DND-41 (cell line): ENCODE measurements around the gene ATAD3B.
"Not testable (repeated sequence)": the region's sequence is repeated elsewhere in the genome, so short reads cannot be mapped to it uniquely, and the experiment has no call there.

Experiments
- EZH2 ChIP-seq: IDR thresholded peaks from 3 replicates; pipeline ENCODE4 v1.6.1; 2012; ENCODE audit warnings: borderline replicate concordance, low read depth, mild to moderate bottlenecking, moderate library complexity, low read length, inconsistent platforms; ENCODE audit not compliant: severe bottlenecking
- TF ChIP-seq, protein P1 (sequence below): IDR thresholded peaks from 2 replicates; pipeline ENCODE4 v1.5.1; 2012; ENCODE audit warnings: borderline replicate concordance, low read length, moderate library complexity, mild to moderate bottlenecking; ENCODE audit not compliant: poor library complexity, severe bottlenecking; ENCODE audit errors: extremely low read depth

DNA sequence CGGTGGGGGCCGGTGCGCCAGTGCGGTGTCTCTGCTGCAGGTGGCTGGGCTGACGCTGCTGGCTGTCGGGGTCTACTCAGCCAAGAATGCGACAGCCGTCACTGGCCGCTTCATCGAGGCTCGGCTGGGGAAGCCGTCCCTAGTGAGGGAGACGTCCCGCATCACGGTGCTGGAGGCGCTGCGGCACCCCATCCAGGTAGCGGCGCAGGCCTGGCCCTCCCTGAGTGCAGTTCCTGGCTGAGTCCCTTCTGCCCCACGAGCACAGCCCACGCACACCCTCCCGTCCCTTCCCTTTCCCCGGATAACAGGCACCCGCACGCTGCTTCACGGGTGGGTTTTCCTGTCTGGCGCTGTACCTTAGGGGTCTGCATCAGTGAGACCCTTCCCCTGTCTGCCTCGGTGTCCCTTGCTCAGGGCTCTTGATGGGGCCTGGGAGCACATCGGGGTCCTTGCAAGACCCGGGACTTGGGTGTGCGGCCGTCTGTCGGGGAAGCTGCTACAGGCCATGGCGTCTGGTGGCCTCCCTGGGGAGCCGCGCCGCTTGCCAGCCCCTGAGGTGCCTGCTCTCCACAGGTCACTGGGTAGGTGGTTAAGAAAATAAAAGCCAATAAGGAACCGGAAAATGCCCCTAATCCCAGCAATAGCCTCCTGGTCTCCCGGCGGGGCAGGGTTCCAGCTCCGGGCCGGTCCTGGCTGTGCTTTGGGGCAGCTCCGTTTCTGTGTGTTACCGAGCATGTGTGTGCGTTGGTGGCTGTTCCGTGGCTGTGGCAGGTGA lies 13.6 kb downstream of the ATAD3B start:
- TF ChIP-seq, protein P1, sequence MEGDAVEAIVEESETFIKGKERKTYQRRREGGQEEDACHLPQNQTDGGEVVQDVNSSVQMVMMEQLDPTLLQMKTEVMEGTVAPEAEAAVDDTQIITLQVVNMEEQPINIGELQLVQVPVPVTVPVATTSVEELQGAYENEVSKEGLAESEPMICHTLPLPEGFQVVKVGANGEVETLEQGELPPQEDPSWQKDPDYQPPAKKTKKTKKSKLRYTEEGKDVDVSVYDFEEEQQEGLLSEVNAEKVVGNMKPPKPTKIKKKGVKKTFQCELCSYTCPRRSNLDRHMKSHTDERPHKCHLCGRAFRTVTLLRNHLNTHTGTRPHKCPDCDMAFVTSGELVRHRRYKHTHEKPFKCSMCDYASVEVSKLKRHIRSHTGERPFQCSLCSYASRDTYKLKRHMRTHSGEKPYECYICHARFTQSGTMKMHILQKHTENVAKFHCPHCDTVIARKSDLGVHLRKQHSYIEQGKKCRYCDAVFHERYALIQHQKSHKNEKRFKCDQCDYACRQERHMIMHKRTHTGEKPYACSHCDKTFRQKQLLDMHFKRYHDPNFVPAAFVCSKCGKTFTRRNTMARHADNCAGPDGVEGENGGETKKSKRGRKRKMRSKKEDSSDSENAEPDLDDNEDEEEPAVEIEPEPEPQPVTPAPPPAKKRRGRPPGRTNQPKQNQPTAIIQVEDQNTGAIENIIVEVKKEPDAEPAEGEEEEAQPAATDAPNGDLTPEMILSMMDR, result not testable (repeated sequence)
- not testable (repeated sequence) for TF ChIP-seq EZH2
